ENCODE results near the gene IGLL5.

- TF ChIP-seq PBX3 (IDR thresholded peaks at IDR 0.05) (no peak), POLR2A (IDR thresholded peaks at IDR 0.05; ENCODE audit: low read length) (no peak), HOXA7 (CRISPR knock-in tag; IDR thresholded peaks at IDR 0.05) (no peak), KDM5A (IDR thresholded peaks at IDR 0.05) (no peak), CTCF (IDR thresholded peaks at IDR 0.05) (no peak), ESRRA (IDR thresholded peaks at IDR 0.05; ENCODE audit: borderline replicate concordance, low read length) (no peak), POLR2AphosphoS2 (conservative IDR thresholded peaks at IDR 0.05; ENCODE audit: low read length) (no peak), EP300 (IDR thresholded peaks at IDR 0.05) (no peak), REST (IDR thresholded peaks at IDR 0.05) (no peak), HDAC2 (IDR thresholded peaks at IDR 0.05) (no peak), MAX (IDR thresholded peaks at IDR 0.05) (no peak), ELK1 (IDR thresholded peaks at IDR 0.05; ENCODE audit: low read depth, low read length) (no peak)
These were observed 6.3 kb upstream of the IGLL5 start for GRCh38 chr22:22881116-22882000.

Data from A549 (cell line).